Spinal cord (tissue), 10 donors: ENCODE data around the gene ATP10A. TPM values are rescaled to one million over a fixed set of nuclear protein-coding genes. Genes with fewer than 3 reads are reported as not detected.

Source experiments
- DNase-seq, 6 donors: peaks; one replicate each; pipeline versions ENCODE4 v3.0.0 to v3.0.0-alpha.2; 2013 to 2015; ENCODE audit warnings: low spot score in 6 of 6, low read depth in 4 of 6
- H3K27ac ChIP-seq: one replicate; pipeline ENCODE4 v1.5.1; 2013; ENCODE audit warnings: low read depth, low read length, control low read depth
- H3K27me3 ChIP-seq: one replicate; pipeline ENCODE4 v1.6.1; 2013; ENCODE audit warnings: low read length; ENCODE audit not compliant: control insufficient read depth, insufficient read depth
- H3K36me3 ChIP-seq: one replicate; pipeline ENCODE4 v1.6.1; 2013; ENCODE audit warnings: low read length; ENCODE audit not compliant: control insufficient read depth, insufficient read depth
- H3K4me1 ChIP-seq: one replicate; pipeline ENCODE4 v1.6.1; 2013; ENCODE audit warnings: low read length; ENCODE audit not compliant: control insufficient read depth, insufficient read depth
- H3K4me3 ChIP-seq: one replicate; pipeline ENCODE4 v1.5.1; 2013; ENCODE audit warnings: low read depth, low read length, control low read depth
- H3K9me3 ChIP-seq: one replicate; pipeline ENCODE4 v1.6.1; 2013; ENCODE audit warnings: low read length; ENCODE audit not compliant: control insufficient read depth, insufficient read depth
- WGBS: methylation state at CpG from one replicate; pipeline ENCODE4 v1.1.5; 2013; ENCODE audit warnings: missing lambda C conversion rate; ENCODE audit not compliant: insufficient coverage; 5-methylcytosine and 5-hydroxymethylcytosine counted together
- polyA plus RNA-seq, 2 donors: library from polyadenylated mRNA; unstranded; fragments of 120-200 nt; gene quantifications; one replicate each; pipeline ENCODE4 v1.2.1, GENCODE V29; 2013; ENCODE audit not compliant: insufficient read length in 2 of 2
- total RNA-seq, 2 donors: library from RNA; depleted of rRNA in 1 of 2; stranded (reverse); fragments of 120-200 nt in 1 of 2; fragments of >200 nt in 1 of 2; gene quantifications; one replicate each; pipeline versions ENCODE4 v1.2.3 to v1.2.4, GENCODE V29; 2013 to 2014
- donor health status: healthy.

The ATP10A gene
- total and polyA plus RNA-seq, 4 donors = 3.6 to 5.4 (median 4.4) TPM

- Histone ChIP-seq H3K4me1 (peaks cover 25% of the 10 kb centered on the region), H3K9me3 (no peaks in the 10 kb centered on the region), H3K36me3 (no peaks in the 10 kb centered on the region), H3K4me3 (no peak overlapping the region), H3K27me3 (peaks cover 8% of the 10 kb centered on the region), H3K27ac (no peak overlapping the region)
- no peak for DNase-seq
- WGBS = 84% methylated on average over 18 of the region's 18 CpGs
Observed at GRCh38 chr15:25740383-25741255, 122.5 kb downstream of the ATP10A start.

- H3K4me1 ChIP-seq = peaks cover 25% of the 10 kb centered on the region
- peaks cover 8% of the 10 kb centered on the region for H3K27me3 ChIP-seq
- DNase-seq = peak in 2 of 6 donors; percentile 71 to 82
- no peak overlapping the region for H3K4me3 ChIP-seq
- no peaks in the 10 kb centered on the region for H3K9me3 ChIP-seq
- H3K27ac ChIP-seq = no peak overlapping the region
- no peaks in the 10 kb centered on the region for H3K36me3 ChIP-seq
- 41% methylated on average over 6 of the region's 7 CpGs for WGBS
Observed at GRCh38 chr15:25739687-25740121, 123.4 kb downstream of the ATP10A start.

GRCh38 chr15:25738171-25738965, 124.8 kb downstream of the ATP10A start:
- Histone ChIP-seq H3K36me3 (no peaks in the 10 kb centered on the region), H3K4me1 (peaks cover 25% of the 10 kb centered on the region), H3K27me3 (peaks cover 8% of the 10 kb centered on the region), H3K27ac (no peak overlapping the region), H3K9me3 (no peaks in the 10 kb centered on the region), H3K4me3 (no peak overlapping the region)
- WGBS = 69% methylated on average over 3 of the region's 7 CpGs
- DNase-seq = peak in 1 of 6 donors; percentile 66

- Histone ChIP-seq H3K4me1 (peaks cover 19% of the 10 kb centered on the region), H3K36me3 (no peaks in the 10 kb centered on the region), H3K27me3 (peaks cover 4% of the 10 kb centered on the region), H3K27ac (peak overlapping the region; percentile 25), H3K4me3 (no peak overlapping the region), H3K9me3 (no peaks in the 10 kb centered on the region)
- 53% methylated on average over 3 of the region's 4 CpGs for WGBS
- DNase-seq = peak in 1 of 6 donors; percentile 49
Observed at GRCh38 chr15:25737218-25737643, 125.9 kb downstream of the ATP10A start.

GRCh38 chr15:25736461-25736860, 126.7 kb downstream of the ATP10A start:
- Histone ChIP-seq H3K4me1 (peaks cover 14% of the 10 kb centered on the region), H3K27me3 (peaks cover 2% of the 10 kb centered on the region), H3K27ac (no peak overlapping the region), H3K9me3 (no peaks in the 10 kb centered on the region), H3K4me3 (no peak overlapping the region), H3K36me3 (no peaks in the 10 kb centered on the region)
- no peak for DNase-seq
- 80% methylated on average over 1 of the region's 3 CpGs for WGBS

GRCh38 chr15:25735550-25736384, 127.4 kb downstream of the ATP10A start:
- no peak overlapping the region for H3K27ac ChIP-seq
- WGBS = 78% methylated on average over 25 of the region's 30 CpGs

GRCh38 chr15:25734680-25735355, 128.3 kb downstream of the ATP10A start:
- no peaks in the 10 kb centered on the region for H3K9me3 ChIP-seq
- no peak overlapping the region for H3K4me3 ChIP-seq
- H3K27me3 ChIP-seq = peaks cover 2% of the 10 kb centered on the region
- peaks cover 8% of the 10 kb centered on the region for H3K4me1 ChIP-seq
- 91% methylated on average over 9 of the region's 17 CpGs for WGBS
- H3K27ac ChIP-seq = no peak overlapping the region
- DNase-seq = no peak
- H3K36me3 ChIP-seq = no peaks in the 10 kb centered on the region

More at GRCh38 chr15:25735550-25736384, 127.4 kb downstream of the ATP10A start:
- Histone ChIP-seq H3K4me1 (peaks cover 14% of the 10 kb centered on the region), H3K9me3 (no peaks in the 10 kb centered on the region), H3K27me3 (peaks cover 2% of the 10 kb centered on the region), H3K4me3 (no peak overlapping the region), H3K36me3 (no peaks in the 10 kb centered on the region)
- DNase-seq = peak in 3 of 6 donors; percentile 20 to 90 (median 74)

GRCh38 chr15:25733856-25734679, 129.1 kb downstream of the ATP10A start:
- WGBS = 85% methylated on average over 17 of the region's 22 CpGs
- H3K27ac ChIP-seq = no peak overlapping the region
- H3K4me3 ChIP-seq = no peak overlapping the region
- H3K9me3 ChIP-seq = no peaks in the 10 kb centered on the region
- H3K4me1 ChIP-seq = peaks cover 4% of the 10 kb centered on the region
- H3K36me3 ChIP-seq = no peaks in the 10 kb centered on the region
- no peak for DNase-seq
- no peaks in the 10 kb centered on the region for H3K27me3 ChIP-seq
